Fibroblast of the aortic adventitia (primary cell): ENCODE data around the gene RAI14. TPM values are rescaled to one million over a fixed set of nuclear protein-coding genes. Genes with fewer than 3 reads are reported as not detected.
"Not testable (repeated sequence)": the region's sequence is repeated elsewhere in the genome, so short reads cannot be mapped to it uniquely, and the experiment has no call there.

ENCODE experiments used
- DNase-seq: peaks from one replicate; pipeline ENCODE4 v3.0.0-alpha.2; 2010; ENCODE audit warnings: low read depth
- H3K4me3 ChIP-seq: 2 replicates; pipeline ENCODE4 v1.5.1; 2011; ENCODE audit warnings: low read depth, mild to moderate bottlenecking, control low read depth, low read length, moderate library complexity
- CTCF ChIP-seq: IDR thresholded peaks from 2 replicates; pipeline ENCODE4 v1.5.1; 2011; ENCODE audit warnings: mild to moderate bottlenecking, low read length, control low read depth, inconsistent platforms; ENCODE audit not compliant: insufficient read depth
- total RNA-seq: library from RNA; depleted of rRNA; stranded (reverse); fragments of >200 nt; gene quantifications from 2 replicates; pipeline ENCODE4 v1.2.3, GENCODE V29; 2012; ENCODE audit warnings: low replicate concordance

RAI14 gene
- total RNA-seq, 1 donor: 100 TPM

GRCh38 chr5:34755926-34756325 is 99.8 kb downstream of the RAI14 start:
- H3K4me3 ChIP-seq: no peak overlapping the region
- DNase-seq: no peak
- no peak for TF ChIP-seq CTCF

- DNase-seq: no peak
- H3K4me3 ChIP-seq: no peak overlapping the region
- TF ChIP-seq CTCF: no peak
These were observed 100.9 kb downstream of the RAI14 start for GRCh38 chr5:34756781-34757624.

GRCh38 chr5:34758514-34758913 is 102.4 kb downstream of the RAI14 start:
- no peak overlapping the region for H3K4me3 ChIP-seq
- no peak for DNase-seq
- TF ChIP-seq CTCF: no peak

GRCh38 chr5:34759213-34759612 is 103.1 kb downstream of the RAI14 start:
- not testable (repeated sequence) for DNase-seq, H3K4me3 ChIP-seq

GRCh38 chr5:34765662-34766061 is 109.5 kb downstream of the RAI14 start:
- DNase-seq: no peak
- TF ChIP-seq CTCF: no peak
- H3K4me3 ChIP-seq: no peak overlapping the region

GRCh38 chr5:34767180-34767579 is 111.1 kb downstream of the RAI14 start:
- DNase-seq: no peak
- H3K4me3 ChIP-seq: no peak overlapping the region
- TF ChIP-seq CTCF: no peak

- H3K4me3 ChIP-seq: no peak overlapping the region
- TF ChIP-seq CTCF: no peak
- DNase-seq: no peak
These were observed 114.4 kb downstream of the RAI14 start for GRCh38 chr5:34770486-34770885.
